ENCODE results near the gene TIAM2.
"Not testable (repeated sequence)": the region's sequence is repeated elsewhere in the genome, so short reads cannot be mapped to it uniquely, and the experiment has no call there.

Gene TIAM2

DNA sequence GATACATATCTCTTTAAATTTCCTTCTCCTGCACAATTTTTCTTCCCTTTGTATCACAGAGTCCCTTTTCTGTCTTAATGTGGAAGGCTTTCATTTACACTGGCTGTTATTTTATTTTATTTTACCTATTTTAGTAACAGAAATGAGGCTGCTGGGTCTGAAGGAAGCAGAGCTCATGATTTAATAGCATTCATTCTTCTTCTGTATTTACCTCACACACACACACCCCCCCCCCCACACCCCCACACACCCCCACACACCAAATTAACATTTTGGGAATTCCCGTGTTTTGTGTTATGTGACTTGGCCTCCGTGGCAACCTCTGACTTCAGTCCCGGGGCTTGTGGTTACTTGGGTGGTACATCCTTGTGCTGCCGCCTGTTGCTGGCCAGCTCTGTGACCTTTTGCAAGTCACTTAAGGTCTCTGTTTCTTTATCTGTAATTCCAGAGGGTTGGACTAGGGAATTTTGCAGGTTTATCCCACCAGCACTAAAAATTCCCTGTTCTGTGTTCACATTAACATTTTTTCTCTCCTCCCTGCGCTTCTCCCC lies 108.8 kb downstream of the TIAM2 start:
- peak; percentile 12 to 61 for DNase-seq

DNA sequence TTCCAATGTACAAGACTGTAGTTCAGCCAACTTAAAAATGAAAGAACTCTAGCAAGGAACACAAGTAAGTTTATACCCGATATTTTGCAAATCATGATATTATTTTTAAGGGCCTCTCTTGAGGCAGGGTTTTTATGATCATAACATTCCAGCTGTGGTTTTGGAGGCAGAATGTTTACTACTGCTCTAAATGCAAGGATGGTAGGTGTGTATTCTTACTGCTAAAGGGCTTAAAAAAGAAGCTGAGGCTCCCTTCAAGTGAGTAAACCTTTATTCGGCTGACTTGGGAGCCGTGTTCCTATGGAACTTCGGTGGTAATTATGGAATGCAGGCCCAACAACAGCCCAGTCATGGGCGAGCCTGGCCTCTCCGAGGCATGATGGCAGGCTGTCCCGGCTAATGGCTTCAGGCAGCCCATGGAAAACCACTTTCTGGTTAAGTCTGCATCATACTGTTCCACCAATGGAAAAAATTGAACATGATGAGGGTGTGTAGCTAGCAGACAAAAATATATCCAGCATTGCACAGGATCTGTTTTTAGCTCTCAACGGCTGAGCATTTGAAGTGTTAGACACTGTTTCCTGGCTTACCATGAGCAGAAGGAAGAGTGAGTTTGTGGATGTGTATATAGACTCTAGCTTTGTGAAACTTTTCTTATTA lies 111.5 kb downstream of the TIAM2 start:
- DNase-seq: no peak

DNA sequence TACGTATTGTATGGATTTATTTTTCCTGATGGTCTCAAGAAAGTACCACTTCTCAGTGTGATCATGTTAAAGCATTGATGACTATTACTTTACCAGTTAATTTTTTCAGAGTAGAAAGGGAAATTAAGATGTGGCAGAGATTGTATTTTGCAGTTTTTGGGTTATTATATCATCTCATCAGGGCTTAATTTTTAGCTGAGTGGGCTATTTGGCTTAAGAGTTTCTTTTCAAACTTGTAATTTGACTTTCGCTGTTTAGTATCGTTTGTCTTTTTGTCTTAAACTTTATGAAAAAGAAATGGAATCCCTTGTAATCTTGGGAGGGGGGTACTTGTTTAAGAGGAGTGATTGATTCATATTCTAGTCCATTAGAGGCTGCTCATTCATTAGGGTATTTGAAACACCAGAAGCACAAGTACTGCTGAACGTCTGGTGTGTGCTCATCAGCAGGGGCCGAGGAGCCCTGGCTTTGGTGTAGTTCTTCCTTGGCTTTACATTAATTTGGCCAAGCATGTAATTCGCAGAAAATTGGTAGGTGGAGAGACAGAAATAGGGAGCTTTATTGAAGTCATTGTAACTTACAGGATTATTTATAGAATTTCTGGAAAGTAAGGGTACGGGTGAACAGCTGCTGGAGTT lies 112.4 kb downstream of the TIAM2 start:
- DNase-seq: no peak

DNA sequence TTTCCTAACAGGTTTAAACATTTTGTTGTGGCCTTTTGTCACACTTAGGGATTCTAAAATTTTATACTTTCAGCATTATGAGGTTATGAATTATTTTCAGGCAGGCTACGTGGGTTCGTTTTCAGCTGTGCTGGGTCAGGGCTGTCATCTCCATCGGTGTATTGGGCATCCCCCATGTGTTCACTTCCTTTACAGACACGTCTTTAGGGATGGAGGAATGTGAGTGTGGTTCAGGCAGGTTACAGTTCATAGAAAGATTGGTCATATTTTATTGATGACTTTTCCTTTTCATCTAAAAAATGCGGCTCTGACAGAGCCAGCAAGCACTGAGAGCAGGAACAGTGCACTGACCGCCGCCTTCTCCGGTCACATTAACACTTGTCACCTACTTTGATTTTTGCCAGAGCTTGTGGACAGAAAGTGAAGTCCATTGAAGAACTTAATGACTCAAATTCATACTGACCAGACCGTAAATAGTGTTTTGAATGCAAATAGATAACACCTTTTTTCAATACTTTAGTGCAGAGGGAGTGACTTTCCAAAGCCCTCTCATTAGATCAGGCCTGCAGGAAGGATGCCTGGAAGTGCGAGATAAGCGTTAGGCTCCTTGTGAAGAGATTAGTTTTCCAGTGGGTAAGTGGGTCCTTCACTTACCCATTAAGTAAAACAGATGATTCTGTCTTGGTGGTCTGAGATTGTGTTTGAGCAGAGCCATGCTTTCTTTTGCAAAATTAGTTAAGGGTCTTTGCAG lies 113.1 kb downstream of the TIAM2 start:
- DNase-seq: no peak

DNA sequence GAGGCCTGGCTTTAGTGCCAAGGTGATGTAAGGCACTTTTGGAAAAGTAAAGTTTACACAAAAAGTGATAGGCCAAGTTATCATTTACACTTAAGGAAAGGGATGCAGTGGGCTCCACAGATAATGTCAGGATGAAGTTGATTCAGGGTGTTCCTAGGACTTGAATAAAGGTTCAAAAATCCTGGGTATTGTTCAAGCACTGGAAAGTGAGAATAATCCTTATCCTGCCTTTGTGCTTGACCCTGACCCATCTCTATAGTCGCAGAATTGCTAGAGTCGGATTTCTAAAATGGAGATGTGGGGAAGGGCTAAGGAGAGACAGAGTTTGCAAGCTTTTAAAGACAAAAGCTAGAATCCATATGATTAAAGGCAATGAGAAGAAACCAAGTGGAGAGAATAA lies 115.6 kb downstream of the TIAM2 start:
- no peak for DNase-seq

DNA sequence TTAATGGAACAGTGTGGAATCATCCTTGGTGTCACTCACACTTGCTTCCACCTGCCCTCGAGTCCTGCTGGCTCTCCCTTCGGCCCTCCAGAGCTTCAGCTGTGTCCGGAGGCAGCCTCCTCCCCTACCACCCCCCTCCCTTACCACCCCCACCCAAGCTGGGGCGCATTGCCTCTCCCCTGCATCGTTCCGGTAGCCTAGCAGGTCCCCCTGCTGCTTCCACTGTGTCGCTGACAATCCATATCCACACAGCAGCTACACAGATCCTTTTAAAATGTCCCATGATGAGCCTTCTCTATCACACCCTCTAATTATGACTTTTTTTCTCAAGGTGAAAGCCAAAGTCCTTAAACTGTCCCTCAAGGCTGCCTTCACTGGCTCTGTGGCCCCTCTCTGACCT lies 117.6 kb downstream of the TIAM2 start:
- DNase-seq: no peak

DNA sequence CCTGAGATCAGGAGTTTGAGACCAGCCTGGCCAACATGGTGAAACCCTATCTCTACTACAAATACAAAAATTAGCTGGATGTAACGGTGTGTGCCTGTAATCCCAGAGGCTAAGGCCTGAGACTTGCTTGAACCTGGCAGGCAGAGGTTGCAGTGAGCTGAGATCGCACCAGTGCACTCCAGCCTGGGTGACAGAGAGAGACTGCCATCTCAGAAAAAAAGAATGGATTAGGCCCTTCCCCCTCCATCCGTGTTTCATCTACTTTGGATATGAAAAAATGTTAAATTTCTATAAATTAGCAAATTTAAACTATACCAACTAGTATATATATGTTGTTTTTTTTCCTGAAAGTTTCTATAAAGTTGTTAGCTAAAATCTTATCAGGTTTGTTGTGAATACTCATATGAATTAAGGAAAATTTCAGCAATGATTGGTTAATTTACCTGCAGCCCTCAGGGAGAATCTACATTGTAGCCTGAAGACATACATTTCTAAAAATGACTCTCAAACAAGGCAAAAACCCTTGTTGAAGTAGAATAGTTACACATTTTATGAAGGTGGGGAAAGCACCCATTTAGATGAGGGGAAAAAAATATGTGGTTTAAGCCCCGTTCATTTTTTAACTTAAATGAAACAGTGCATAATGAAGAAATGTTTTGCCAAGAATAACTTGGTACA lies 120.9 kb downstream of the TIAM2 start:
- DNase-seq: no peak

DNA sequence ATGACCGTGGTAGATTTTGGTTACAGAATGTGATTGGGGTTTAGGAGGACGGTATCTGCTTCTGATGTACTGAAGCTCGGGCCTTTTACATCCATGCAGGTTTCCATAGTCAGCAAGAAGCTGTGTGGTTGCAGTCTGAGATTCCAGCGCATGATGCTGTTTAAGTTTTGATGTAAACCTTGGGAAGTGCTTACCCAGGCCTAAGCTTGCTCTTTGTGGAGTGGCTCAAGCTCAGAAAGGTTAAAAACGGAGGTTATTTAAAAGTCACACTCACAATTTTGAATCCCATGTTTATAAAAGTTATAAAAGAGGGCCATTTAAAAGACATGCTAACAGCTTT lies 121.4 kb downstream of the TIAM2 start:
- DNase-seq: no peak

DNA sequence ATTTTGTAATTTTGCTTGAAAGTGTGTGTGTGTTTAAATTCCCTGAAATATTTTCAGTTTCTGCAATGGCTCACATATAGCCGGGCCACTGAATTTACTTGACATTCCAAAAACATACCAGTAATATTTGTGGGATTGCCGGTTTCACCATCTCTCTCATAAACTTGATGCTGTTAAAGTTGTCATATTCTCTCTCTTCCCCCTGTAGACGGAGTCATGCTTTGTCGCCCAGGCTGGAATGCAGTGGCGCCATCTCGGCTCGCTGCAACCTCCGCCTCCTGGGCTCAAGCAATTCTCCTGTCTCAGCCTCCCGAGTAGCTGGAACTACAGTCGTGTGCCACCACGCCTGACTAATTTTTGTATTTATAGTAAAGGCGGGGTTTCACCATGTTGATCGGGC lies 122.1 kb downstream of the TIAM2 start:
- DNase-seq: no peak

DNA sequence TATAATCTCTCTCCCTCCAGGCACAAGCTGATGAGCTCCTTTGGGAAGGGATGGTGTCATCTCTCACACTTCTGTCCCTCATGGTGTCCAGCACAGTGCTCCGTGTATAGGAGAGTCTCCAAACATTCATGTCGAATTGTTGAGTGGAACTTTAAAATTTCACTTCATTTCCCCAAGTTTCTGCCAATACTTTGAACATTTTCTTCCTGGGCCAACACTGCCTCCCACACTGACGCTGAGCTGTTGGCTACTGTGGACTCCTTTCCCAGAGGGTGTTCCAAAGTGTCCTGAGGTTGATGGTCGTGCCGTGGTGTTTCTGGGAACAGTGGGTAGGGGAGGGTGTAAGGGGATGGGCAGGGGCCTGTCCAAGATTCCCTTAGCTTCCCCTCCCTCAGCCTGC lies 122.7 kb downstream of the TIAM2 start:
- no peak for DNase-seq

DNA sequence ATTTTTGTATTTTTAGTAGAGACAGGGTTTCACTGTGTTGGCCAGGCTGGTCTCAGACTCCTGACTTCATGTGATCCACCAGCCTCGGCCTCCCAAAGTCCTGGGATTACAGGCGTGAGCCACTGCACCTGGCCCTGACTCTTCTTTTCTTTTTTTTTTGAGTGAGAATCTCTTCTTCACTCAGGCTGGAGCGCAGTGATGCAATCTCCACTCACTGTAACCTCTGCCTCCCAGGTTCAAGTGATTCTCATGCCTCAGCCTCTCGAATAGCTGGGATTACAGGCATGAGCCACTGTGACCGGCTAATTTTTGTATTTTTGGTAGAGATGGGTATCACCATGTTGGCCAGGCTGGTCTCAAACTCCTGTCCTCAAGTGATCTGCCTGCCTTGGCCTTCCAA lies 124.1 kb downstream of the TIAM2 start:
- not testable (repeated sequence) for DNase-seq

DNA sequence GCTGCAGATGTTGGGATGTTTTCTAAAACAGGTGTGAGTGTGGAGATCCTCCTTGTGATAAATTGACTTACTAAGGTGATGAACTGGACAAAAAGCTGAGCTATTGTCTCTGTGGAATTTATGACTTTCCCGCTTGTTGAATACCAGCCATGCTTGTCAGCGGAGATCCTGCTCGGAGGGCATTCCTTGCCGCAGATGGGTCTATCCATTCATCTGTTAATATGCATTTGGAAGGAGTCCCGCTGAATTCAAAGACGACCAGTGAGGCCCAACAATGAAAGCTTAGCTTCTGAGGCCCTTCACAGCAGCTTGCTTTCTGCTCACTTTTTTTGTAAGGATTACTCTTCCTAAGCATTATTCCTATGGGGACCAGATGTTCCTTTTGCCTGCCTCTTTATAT lies 124.9 kb downstream of the TIAM2 start:
- DNase-seq: no peak

DNA sequence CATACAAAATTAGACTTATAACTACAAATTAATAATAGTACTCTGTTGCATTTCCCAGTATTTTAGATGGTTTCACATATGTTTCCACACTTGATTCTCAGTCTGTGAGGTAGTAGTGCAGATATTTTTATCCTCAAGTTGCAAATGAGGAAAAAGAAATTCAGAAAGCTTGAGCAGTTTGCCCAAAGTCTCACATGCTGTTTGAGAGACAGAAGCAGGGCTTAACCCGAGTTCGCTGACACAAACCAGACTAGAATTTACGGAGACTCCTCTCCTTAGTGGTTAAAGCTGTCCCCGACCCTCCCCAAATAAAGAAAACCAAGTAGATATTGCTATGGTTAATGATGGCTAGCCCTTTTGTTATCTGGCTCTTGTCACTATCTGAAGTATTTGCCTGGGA lies 126.2 kb downstream of the TIAM2 start:
- DNase-seq: no peak

DNA sequence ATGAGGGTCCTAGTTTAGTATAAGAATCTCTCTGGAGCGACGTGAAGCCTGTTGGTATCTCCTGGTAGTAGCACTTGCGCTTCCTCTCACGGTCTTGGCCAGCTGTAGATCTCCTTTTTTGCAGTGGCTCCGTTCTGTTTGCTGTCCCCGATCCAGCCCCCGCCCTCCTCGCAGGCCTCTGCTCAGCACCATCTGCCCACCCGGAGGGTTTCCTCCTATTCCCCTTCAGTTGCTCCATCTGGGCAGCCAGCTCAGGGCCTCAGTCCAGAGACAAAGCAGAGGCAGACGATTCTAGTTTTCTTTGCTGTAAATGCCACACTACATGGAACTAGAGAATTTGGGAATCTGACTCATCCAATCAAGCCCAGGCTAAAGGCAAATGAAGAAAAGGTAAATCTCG lies 126.6 kb downstream of the TIAM2 start:
- no peak for DNase-seq

DNA sequence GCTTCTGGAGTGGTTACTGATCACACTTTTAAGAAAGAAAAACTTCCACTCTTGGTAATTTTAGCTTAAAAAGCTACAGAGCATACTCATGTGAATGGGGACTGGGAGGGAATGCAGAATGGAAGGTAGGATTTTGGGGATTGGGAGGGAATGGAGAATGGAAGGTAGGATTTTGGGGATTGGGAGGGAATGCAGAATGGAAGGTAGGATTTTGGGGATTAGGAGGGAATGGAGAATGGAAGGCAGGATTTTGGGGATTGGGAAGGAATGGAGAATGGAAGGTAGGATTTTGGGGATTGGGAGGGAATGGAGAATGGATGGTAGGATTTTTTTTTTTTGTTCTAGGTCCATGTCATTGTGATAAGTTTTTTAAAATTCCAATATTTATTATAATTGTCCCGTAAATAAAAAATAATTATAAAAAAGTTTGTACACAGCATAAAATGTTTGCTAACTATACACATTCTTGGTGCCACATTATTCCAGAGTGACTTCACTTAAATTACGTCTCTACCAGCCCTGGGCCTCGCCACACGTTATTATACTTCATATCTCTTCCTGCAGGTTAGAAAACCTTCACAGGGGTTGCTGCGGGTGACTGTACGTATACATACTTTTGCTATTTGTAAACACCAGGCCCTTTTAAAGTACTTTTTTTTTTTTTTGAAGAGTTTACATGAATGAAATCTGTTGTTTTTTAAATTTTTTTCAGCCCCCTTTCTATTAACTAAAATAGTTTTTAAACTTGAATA lies 127.3 kb downstream of the TIAM2 start:
- no peak for DNase-seq

DNA sequence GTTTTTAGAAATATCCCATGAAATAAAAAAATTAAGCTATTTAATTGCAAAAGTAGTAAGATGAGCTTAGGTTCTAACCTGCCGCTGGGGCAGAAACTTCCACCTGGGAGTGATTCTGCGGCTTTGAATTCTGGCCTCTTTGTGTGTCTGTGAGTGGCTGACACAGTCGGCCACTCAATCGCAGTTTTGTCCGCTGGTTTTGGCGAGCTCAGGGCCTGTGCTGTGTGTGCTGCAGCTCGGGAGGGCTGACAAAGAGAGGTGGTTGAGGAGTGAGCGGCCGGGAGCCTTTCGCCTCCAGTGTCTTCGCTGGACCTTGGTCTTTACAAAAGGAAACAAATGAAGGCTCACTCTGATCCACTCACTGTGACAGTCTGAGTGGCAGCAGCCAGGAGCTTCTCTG lies 128.4 kb downstream of the TIAM2 start:
- DNase-seq: no peak

DNA sequence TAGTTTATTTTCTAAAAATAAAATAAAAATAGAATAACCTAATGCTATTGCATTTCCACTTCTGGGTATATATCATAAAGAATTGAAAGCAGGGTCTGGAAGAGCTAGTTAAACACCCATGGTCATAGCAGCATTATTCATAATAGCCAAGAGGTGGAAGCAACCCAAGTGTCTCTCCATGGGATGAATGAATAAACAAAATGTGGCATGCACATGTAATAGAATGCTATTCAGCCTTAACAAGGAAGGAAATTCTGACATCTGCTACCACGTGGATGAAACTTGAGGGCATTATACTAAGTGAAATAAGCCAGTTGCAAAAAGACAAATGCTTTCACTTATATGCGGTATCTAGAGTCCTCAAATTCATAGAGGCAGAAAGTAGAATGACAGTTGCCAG lies 130.8 kb downstream of the TIAM2 start:
- no peak for DNase-seq

DNA sequence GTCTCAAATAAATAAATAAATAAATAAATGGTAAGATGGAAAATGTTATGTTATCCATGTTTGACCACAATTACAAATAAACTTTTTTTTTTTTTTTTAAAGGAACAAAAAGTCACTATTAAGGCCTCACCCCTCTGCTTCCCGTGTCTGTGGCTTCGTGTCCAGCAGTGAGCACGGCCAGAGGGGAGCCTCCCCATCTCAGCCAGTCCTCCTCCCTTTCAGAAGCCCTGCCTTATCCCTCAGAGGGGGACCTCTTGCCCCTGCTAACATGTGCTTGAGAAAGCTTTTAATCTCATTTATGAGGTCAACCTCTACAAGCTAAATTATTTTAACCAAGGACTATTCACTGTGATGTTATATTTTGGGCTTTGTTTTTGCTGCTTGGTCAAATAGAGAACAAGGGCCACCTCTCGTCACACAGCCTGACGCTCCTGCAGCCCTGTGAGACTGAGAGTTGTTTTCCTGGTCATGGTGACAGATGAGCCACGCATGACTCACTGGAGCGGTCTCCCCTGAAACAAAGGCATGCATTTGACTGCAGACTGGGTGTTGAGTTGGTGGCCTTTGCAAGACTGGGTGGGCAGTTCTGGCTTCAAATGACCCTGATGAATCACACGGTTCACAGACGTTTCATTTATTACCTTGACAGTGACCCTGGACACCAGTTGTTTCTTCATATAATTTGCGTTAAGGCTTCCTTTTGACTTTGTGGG lies 131.8 kb downstream of the TIAM2 start:
- peak in 1 of 2 donors; percentile 55 for DNase-seq

DNA sequence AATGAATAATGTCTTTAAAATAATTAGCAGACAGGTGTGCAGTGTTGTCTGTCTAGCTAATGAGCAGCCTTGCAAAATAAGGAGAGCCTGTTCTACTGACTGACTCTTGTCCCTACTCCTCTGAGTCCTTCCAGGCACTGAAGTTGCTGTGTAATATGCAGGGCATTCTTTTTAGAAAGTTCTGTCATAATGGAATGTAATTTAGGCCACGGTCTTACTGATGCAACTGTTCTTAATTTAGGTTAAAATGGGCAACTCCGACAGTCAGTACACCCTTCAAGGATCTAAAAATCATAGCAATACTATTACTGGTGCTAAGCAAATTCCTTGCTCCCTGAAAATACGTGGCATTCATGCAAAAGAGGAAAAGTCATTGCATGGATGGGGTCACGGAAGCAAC lies 133.9 kb downstream of the TIAM2 start:
- no peak for DNase-seq

DNA sequence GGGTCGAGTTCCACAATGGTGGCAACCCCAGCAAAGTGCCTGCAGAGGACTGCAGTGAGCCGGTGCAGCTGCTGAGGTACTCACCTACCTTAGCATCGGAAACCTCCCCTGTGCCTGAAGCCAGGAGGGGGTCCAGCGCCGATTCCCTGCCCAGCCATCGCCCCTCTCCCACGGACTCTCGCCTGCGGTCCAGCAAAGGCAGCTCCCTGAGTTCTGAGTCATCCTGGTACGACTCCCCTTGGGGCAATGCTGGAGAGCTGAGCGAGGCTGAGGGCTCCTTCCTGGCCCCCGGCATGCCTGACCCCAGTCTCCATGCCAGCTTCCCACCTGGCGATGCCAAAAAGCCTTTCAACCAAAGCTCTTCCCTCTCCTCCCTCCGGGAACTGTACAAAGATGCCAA lies 134.6 kb downstream of the TIAM2 start:
- DNase-seq: no peak

DNA sequence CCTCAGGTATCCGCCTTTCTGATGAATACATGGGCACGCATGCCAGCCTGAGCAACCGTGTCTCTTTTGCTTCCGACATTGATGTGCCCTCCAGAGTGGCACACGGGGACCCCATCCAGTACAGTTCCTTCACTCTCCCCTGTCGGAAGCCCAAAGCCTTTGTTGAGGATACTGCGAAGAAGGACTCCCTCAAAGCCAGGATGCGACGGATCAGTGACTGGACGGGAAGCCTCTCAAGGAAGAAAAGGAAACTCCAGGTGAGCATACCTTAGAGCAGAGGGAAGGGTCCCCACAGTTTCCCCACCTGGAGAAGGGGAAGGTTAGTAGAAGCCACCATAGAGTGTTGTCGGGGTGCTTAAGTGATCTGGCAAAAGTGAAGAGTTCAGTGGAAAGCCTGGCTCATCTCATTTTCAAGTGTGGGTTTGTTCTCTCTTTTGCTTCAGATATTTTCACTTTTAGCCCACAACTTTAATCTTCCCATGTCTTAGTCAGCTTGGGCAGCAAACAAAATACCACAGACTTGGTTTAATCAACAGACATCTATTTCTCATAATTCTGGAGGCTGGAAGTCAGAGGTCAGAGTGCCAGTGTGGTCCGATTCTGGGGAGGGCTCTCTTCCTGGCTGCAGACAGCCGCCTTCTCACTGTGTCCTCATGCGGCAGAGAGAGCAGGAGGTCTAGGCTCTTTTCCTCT lies 135.2 kb downstream of the TIAM2 start:
- DNase-seq: no peak
